Stomach (tissue), 9 donors: ENCODE data around the gene IFT22. TPM values are rescaled to one million over a fixed set of nuclear protein-coding genes. Genes with fewer than 3 reads are reported as not detected.

ENCODE experiments used
- DNase-seq, 2 donors: peaks; one replicate each; pipeline versions ENCODE4 v3.0.0 to v3.0.0-alpha.2; 2013 to 2019
- H3K27ac ChIP-seq, 5 donors: fragments of 200-600 bp in 4 of 5; sonication (generic) in 4 of 5; one replicate each; pipeline ENCODE4 v1.5.1; 2013 to 2019; ENCODE audit warnings: mild to moderate bottlenecking in 1 of 5, moderate library complexity in 1 of 5
- H3K27me3 ChIP-seq, 3 donors: fragments of 200-600 bp; sonication (generic); one replicate each; pipeline ENCODE4 v1.5.1; 2017 to 2019; ENCODE audit warnings: mixed run types in 1 of 3
- H3K36me3 ChIP-seq, 4 donors: fragments of 200-600 bp; sonication (generic); 1 replicate in 3 of 4; 2 replicates in 1 of 4; pipeline ENCODE4 v1.5.1; 2016 to 2019
- H3K4me1 ChIP-seq, 4 donors: fragments of 200-600 bp; sonication (generic); one replicate each; pipeline ENCODE4 v1.5.1; 2016 to 2019
- H3K4me3 ChIP-seq, 4 donors: fragments of 200-600 bp; sonication (generic) in 3 of 4; one replicate each; pipeline ENCODE4 v1.5.1; 2016 to 2019; ENCODE audit warnings: mild to moderate bottlenecking in 1 of 4
- H3K9me3 ChIP-seq, 4 donors: fragments of 200-600 bp; sonication (generic); one replicate each; pipeline ENCODE4 v1.5.1; 2016 to 2019
- EP300 ChIP-seq: sonication (generic); formaldehyde crosslinking; IDR thresholded peaks from one replicate; pipeline ENCODE4 v1.6.1; 2017; ENCODE audit warnings: antibody characterized with exemption
- POLR2A ChIP-seq, 4 donors: fragments of 450-650 bp; IDR thresholded peaks; one replicate each; pipeline ENCODE4 v1.6.1; 2016; ENCODE audit warnings: antibody characterized with exemption in 4 of 4, control low read depth in 2 of 4, mild to moderate bottlenecking in 1 of 4, moderate library complexity in 1 of 4
- POLR2AphosphoS5 ChIP-seq, 3 donors: sonication (generic); formaldehyde crosslinking; IDR thresholded peaks; one replicate each; pipeline ENCODE4 v1.6.1; 2016; ENCODE audit warnings: antibody characterized with exemption in 3 of 3
- WGBS, 5 donors: extraction: QIAGEN DNeasy Blood & Tissue Kit in 3 of 5; methylation state at CpG; one replicate each; pipeline versions ENCODE4 v1.1.5 to v1.1.7; 2013 to 2018; 5-methylcytosine and 5-hydroxymethylcytosine counted together
- intact Hi-C: fragments of 100-400 bp; cut with DNase I; formaldehyde crosslinking; loops from one replicate; pipeline ENCODE4 v1.15.1; 2023; ENCODE audit warnings: low total_unique reads
- polyA plus RNA-seq, 3 donors: library from polyadenylated mRNA; stranded (reverse); fragments of 200-250 nt; gene quantifications; one replicate each; pipeline ENCODE4 v1.2.3, GENCODE V29; 2013
- total RNA-seq, 5 donors: library from RNA; depleted of rRNA; stranded (reverse); fragments of >200 nt; gene quantifications; one replicate each; pipeline versions ENCODE4 v1.1.0 to v1.2.3, GENCODE V29; 2014 to 2016
- TF ChIP-seq, protein P1 (sequence below), 7 experiments: fragments of 450-650 bp in 4 of 7; fragments of 200-600 bp in 3 of 7; sonication (generic) in 3 of 7; IDR thresholded peaks; one replicate each; pipeline ENCODE4 v1.5.1; 2016 to 2019; ENCODE audit warnings: antibody characterized with exemption in 7 of 7, control low read depth in 2 of 7, mild to moderate bottlenecking in 1 of 7
- donor health status: healthy with polysubstance abuse.
- donor health status: Bipolar disorder and iron deficiency.
- donor health status: healthy.

IFT22 gene
- total and polyA plus RNA-seq, 8 donors = 4.6 to 36.4 (median 17.9) TPM

DNA sequence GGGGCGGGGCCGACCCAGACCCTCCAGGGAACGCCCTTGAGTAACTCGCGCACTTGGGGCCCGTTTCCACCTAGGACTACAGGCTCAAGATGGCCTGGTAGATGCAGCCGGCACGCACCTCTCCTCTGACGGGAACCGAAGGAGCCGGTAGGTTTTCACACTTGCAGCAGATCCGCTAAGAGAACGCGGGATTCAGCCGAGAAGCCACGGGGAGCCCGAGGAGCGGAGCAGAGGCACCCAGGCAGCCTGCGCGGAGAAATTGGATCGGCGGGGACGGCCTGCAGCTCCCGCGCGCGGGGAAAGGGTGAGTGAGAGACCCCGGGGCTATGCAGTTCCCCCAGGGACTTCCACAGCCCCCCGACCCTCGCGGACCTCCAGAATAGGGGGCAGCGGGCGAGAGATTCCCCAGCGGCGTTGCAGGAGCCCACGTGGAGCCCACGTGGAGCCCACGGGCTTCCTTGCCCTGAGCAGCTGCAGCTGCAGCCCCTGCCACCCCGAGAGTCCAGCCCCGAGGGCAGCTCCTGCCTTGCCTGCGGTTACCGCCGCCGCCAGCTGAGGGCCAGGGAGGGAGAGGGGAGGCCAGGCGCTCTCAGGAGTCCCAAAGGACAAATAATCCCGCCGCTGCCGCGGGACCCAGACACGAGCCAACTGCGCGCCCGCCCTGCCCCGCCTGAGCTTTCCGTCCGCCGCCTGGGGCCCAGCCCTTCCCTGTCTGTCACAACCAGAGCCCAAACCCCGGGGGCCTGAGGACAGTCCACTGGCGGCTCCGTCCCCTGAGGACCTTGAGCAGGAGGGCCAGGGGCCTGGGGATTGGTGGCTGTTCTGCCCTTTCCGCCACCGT, 13.1 kb downstream of the IFT22 start:
- Histone ChIP-seq H3K36me3 (no peaks in the 10 kb centered on the region), H3K9me3 (peaks cover 0 to 23% (median 18%) of the 10 kb centered on the region in 4 donors), H3K4me3 (peak overlapping the region; percentile 43 to 63 (median 50)), H3K4me1 (peaks cover 10 to 17% (median 15%) of the 10 kb centered on the region in 4 donors), H3K27me3 (peaks cover 0 to 61% (median 22%) of the 10 kb centered on the region in 3 donors), H3K27ac (peak overlapping the region in 4 of 5 donors; percentile 5 to 70 (median 44))
- TF ChIP-seq, protein P1, sequence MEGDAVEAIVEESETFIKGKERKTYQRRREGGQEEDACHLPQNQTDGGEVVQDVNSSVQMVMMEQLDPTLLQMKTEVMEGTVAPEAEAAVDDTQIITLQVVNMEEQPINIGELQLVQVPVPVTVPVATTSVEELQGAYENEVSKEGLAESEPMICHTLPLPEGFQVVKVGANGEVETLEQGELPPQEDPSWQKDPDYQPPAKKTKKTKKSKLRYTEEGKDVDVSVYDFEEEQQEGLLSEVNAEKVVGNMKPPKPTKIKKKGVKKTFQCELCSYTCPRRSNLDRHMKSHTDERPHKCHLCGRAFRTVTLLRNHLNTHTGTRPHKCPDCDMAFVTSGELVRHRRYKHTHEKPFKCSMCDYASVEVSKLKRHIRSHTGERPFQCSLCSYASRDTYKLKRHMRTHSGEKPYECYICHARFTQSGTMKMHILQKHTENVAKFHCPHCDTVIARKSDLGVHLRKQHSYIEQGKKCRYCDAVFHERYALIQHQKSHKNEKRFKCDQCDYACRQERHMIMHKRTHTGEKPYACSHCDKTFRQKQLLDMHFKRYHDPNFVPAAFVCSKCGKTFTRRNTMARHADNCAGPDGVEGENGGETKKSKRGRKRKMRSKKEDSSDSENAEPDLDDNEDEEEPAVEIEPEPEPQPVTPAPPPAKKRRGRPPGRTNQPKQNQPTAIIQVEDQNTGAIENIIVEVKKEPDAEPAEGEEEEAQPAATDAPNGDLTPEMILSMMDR (IDR thresholded peaks at IDR 0.05) = no peak
- no peak for TF ChIP-seq EP300
- TF ChIP-seq POLR2A (IDR thresholded peaks at IDR 0.05) = no peak
- no peak for TF ChIP-seq POLR2AphosphoS5 (IDR thresholded peaks at IDR 0.05)
- WGBS, 5 donors = 0 to 7% (median 5%) methylated on average over 16 to 62 of the region's 62 CpGs
- intact Hi-C loops = no loop called here
- peak; percentile 87 to 89 for DNase-seq

DNA sequence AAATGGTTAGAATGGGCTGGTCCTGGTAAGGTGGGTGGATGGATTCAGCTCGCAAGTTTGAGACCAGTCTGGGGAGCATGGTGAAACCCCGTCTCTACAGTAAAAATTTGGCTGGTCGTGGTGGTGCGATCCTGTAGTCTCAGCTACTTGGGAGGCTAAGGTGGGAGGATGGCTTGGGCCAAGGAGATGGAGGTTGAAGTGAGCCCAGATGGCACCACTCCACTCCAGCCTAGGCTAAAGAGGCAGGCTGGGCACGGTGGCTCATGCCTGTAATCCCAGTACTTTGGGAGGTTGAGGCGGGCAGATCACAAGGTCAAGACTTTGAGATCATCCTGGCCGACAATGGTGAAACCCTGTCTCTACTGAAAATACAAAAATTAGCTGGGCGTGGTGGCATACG, 15.3 kb downstream of the IFT22 start:
- Histone ChIP-seq H3K27ac (no peak overlapping the region), H3K4me1 (peaks cover 16 to 29% (median 24%) of the 10 kb centered on the region in 4 donors), H3K9me3 (peaks cover 0 to 40% (median 34%) of the 10 kb centered on the region in 4 donors), H3K36me3 (no peaks in the 10 kb centered on the region), H3K27me3 (peaks cover 15 to 83% (median 44%) of the 10 kb centered on the region in 3 donors), H3K4me3 (no peak overlapping the region)
- DNase-seq = no peak
- TF ChIP-seq POLR2AphosphoS5 (IDR thresholded peaks at IDR 0.05) = no peak
- TF ChIP-seq, protein P1 (IDR thresholded peaks at IDR 0.05) = no peak
- no peak for TF ChIP-seq POLR2A (IDR thresholded peaks at IDR 0.05)
- TF ChIP-seq EP300 = no peak
- intact Hi-C loops = no loop called here
- WGBS, 5 donors = 81 to 97% (median 96%) methylated on average over 9 of the region's 9 CpGs

DNA sequence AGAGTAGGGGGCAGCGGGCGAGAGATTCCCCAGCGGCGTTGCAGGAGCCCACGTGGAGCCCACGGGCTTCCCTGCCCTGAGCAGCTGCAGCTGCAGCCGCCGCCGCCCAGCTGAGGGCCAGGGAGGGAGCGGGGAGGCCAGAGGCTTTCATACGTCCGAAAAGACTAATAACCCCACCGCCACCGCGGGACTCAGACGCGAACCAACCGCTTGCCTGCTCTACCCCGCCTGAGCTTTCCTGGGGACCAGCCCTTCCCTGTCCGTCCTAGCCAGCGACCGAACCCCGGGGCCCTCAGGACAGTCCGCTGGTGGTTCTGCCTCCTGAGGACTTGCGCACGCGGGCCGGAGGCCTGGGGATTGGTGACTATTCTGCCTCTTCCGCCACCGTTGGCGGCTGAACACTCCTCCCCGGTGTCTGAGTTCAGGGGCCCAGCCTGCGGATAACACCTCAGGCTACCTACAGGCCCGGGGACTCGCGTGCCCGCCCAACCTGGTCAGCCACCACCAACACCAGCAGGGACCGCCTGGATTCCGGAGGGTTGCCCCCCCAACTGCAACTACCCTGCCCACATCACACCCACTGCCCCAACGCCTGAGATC, 18.4 kb downstream of the IFT22 start:
- intact Hi-C loops = no loop called here
- DNase-seq = peak in 1 of 2 donors; percentile 23
- Histone ChIP-seq H3K36me3 (no peaks in the 10 kb centered on the region), H3K4me1 (peaks cover 9 to 29% (median 23%) of the 10 kb centered on the region in 4 donors), H3K27me3 (peaks cover 29 to 99% (median 68%) of the 10 kb centered on the region in 3 donors), H3K27ac (no peak overlapping the region), H3K4me3 (peak overlapping the region in 3 of 4 donors; percentile 11 to 24 (median 16)), H3K9me3 (peaks cover 0 to 48% (median 42%) of the 10 kb centered on the region in 4 donors)
- WGBS, 5 donors = 4 to 20% (median 12%) methylated on average over 11 to 40 of the region's 40 CpGs
- TF ChIP-seq POLR2AphosphoS5 (IDR thresholded peaks at IDR 0.05) (no peak), EP300 (no peak), POLR2A (IDR thresholded peaks at IDR 0.05) (no peak)
- TF ChIP-seq, protein P1 (IDR thresholded peaks at IDR 0.05) = no peak

DNA sequence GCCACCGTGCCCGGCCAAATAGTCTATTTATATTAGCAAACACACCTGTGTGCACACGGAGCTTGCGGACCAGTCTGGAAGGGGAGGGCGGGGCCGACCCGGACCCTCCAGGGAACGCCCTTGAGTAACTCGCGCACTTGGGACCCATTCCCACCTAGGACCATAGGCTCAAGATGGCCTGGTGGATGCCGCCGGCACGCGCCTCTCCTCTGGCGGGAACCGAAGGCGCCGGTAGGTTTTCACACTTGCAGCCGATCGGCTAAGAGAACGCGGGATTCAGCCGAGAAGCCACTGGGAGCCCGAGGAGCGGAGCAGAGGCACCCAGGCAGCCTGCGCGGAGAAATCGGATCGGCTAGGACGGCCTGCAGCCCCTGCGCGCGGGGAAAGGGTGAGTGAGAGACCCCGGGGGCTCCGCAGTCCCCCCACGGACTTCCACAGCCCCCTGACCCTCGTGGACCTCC, 18.9 kb downstream of the IFT22 start:
- intact Hi-C loops = no loop called here
- H3K27me3 ChIP-seq = peaks cover 29 to 99% (median 73%) of the 10 kb centered on the region in 3 donors

More for the DNA sequence above, 18.9 kb downstream of the IFT22 start:
- H3K27ac ChIP-seq = no peak overlapping the region
- H3K9me3 ChIP-seq = peaks cover 0 to 48% (median 42%) of the 10 kb centered on the region in 4 donors
- 2 to 7% (median 5%) methylated on average over 7 to 37 of the region's 37 CpGs for WGBS, 5 donors
- H3K36me3 ChIP-seq = no peaks in the 10 kb centered on the region
- TF ChIP-seq POLR2A (IDR thresholded peaks at IDR 0.05) (no peak), POLR2AphosphoS5 (IDR thresholded peaks at IDR 0.05) (no peak), EP300 (no peak)
- TF ChIP-seq, protein P1 (IDR thresholded peaks at IDR 0.05) = no peak
- peaks cover 6 to 24% (median 18%) of the 10 kb centered on the region in 4 donors for H3K4me1 ChIP-seq
- H3K4me3 ChIP-seq = peak overlapping the region in 3 of 4 donors; percentile 11 to 24 (median 16)
- DNase-seq = peak in 1 of 2 donors; percentile 26
